Ishikawa (cell line): ENCODE measurements around the gene PANX2.
A peak's percentile ranks its signal among the peaks of the same experiment; 100 is the strongest.

ENCODE experiments used
- CEBPB ChIP-seq: IDR thresholded peaks from 2 replicates; pipeline ENCODE4 v1.6.1; 2012
- CREB1 ChIP-seq: IDR thresholded peaks from 2 replicates; pipeline ENCODE4 v1.6.1; 2012; ENCODE audit warnings: low read depth
- EGR1 ChIP-seq: IDR thresholded peaks from 2 replicates; pipeline ENCODE4 v1.6.1; 2012
- EP300 ChIP-seq: IDR thresholded peaks from 2 replicates; pipeline ENCODE4 v1.6.1; 2012; ENCODE audit warnings: borderline replicate concordance
- FOXM1 ChIP-seq: IDR thresholded peaks from 2 replicates; pipeline ENCODE4 v1.6.1; 2012; ENCODE audit warnings: low read depth, borderline replicate concordance
- NFIC ChIP-seq: IDR thresholded peaks from 2 replicates; pipeline ENCODE4 v1.6.1; 2012
- RAD21 ChIP-seq: IDR thresholded peaks from 2 replicates; pipeline ENCODE4 v1.6.1; 2012; ENCODE audit warnings: low read depth
- TAF1 ChIP-seq: IDR thresholded peaks from 2 replicates; pipeline ENCODE4 v1.6.1; 2012; ENCODE audit warnings: low read depth, mild to moderate bottlenecking
- TCF12 ChIP-seq: IDR thresholded peaks from 2 replicates; pipeline ENCODE4 v1.6.1; 2012; ENCODE audit warnings: low read depth
- TEAD4 ChIP-seq: IDR thresholded peaks from 2 replicates; pipeline ENCODE4 v1.6.1; 2012
- YY1 ChIP-seq: IDR thresholded peaks from 2 replicates; pipeline ENCODE4 v1.6.1; 2012; ENCODE audit warnings: low read depth
- ZBTB7A ChIP-seq: IDR thresholded peaks from 2 replicates; pipeline ENCODE4 v1.6.1; 2012; ENCODE audit warnings: low read depth
- TF ChIP-seq, protein P1 (sequence below): IDR thresholded peaks from 2 replicates; pipeline ENCODE4 v1.6.1; 2012
- TF ChIP-seq, protein P2 (sequence below): IDR thresholded peaks from 2 replicates; pipeline ENCODE4 v1.6.1; 2012; ENCODE audit warnings: low read depth, mild to moderate bottlenecking
- TF ChIP-seq, protein P3 (sequence below): IDR thresholded peaks from 2 replicates; pipeline ENCODE4 v1.6.1; 2012

Gene PANX2

DNA sequence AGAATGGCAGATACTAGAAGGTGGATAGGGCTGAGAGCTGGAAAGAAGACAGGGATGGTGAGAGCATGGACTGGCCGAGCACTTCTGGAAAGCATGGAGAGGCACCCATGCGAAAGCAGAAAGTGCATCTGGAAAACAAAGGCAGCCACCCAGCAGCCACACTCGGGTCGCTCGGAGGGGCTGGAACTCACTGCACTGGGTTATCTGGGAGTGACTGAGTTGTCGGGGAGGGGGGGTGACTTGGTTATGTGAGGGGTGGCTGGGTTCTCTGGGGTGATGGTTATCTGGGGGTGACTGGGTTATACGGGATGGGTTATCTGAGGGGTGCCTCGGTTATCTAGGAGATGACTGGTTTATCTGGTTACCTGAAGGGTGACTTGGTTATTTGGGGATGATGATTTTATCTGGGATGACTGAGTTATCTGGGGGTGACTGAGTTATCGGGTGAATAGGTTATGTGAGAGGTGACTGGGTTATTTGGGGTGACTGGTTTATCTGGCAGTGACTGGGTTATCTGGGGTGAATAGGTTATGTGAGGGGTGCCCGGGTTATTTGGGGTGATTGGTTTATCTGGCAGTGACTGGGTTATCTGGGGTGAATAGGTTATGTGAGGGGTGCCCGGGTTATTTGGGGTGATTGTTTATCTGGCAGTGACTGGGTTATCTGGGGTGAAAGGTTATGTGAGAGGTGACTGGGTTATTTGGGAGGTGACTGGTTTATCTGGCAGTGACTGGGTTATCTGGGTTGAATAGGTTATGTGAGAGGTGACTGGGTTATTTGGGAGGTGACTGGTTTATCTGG is 2.6 kb upstream of the PANX2 start:
- TF ChIP-seq EGR1 (no peak), EP300 (no peak), RAD21 (no peak), FOXM1 (no peak), TCF12 (no peak), CEBPB (no peak), NFIC (no peak), TAF1 (no peak), YY1 (no peak), ZBTB7A (no peak), TEAD4 (no peak), CREB1 (no peak)
- TF ChIP-seq, protein P1, sequence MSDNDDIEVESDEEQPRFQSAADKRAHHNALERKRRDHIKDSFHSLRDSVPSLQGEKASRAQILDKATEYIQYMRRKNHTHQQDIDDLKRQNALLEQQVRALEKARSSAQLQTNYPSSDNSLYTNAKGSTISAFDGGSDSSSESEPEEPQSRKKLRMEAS: no peak
- TF ChIP-seq, protein P2, sequence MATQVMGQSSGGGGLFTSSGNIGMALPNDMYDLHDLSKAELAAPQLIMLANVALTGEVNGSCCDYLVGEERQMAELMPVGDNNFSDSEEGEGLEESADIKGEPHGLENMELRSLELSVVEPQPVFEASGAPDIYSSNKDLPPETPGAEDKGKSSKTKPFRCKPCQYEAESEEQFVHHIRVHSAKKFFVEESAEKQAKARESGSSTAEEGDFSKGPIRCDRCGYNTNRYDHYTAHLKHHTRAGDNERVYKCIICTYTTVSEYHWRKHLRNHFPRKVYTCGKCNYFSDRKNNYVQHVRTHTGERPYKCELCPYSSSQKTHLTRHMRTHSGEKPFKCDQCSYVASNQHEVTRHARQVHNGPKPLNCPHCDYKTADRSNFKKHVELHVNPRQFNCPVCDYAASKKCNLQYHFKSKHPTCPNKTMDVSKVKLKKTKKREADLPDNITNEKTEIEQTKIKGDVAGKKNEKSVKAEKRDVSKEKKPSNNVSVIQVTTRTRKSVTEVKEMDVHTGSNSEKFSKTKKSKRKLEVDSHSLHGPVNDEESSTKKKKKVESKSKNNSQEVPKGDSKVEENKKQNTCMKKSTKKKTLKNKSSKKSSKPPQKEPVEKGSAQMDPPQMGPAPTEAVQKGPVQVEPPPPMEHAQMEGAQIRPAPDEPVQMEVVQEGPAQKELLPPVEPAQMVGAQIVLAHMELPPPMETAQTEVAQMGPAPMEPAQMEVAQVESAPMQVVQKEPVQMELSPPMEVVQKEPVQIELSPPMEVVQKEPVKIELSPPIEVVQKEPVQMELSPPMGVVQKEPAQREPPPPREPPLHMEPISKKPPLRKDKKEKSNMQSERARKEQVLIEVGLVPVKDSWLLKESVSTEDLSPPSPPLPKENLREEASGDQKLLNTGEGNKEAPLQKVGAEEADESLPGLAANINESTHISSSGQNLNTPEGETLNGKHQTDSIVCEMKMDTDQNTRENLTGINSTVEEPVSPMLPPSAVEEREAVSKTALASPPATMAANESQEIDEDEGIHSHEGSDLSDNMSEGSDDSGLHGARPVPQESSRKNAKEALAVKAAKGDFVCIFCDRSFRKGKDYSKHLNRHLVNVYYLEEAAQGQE: no peak
- TF ChIP-seq, protein P3, sequence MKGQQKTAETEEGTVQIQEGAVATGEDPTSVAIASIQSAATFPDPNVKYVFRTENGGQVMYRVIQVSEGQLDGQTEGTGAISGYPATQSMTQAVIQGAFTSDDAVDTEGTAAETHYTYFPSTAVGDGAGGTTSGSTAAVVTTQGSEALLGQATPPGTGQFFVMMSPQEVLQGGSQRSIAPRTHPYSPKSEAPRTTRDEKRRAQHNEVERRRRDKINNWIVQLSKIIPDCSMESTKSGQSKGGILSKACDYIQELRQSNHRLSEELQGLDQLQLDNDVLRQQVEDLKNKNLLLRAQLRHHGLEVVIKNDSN: no peak

DNA sequence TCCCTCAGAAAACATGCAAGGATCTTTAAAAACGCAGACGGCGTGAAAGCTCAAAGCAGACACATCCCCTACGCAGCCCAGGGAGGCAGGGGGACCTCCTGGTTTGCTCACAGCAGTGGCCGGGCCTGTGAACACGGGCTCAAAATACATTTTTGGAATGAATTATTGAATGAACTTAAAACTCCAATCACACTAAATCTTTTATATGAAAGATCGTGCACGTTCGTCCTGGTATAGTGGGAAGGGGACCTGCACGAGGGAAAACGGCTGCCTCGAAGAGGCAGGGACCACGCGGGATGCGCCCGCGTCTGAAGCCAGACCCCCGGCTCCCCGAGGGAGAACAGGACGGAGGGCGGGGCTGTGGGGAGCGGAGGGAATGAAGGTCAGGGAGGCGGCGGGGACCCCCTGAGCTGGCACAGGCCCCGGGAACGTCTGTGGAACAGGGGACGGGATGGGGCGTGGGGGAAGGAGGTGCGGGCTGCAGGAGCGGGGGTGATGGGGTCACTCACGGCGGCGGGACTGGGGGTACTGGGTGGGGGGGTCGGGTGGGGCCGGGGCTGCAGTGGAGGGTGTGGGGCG is 1.3 kb upstream of the PANX2 start:
- TF ChIP-seq, protein P2: no peak
- no peak for TF ChIP-seq TAF1
- TF ChIP-seq, protein P1: no peak
- no peak for TF ChIP-seq TEAD4
- no peak for TF ChIP-seq EP300
- TF ChIP-seq, protein P3: no peak
- no peak for TF ChIP-seq RAD21
- no peak for TF ChIP-seq EGR1
- TF ChIP-seq ZBTB7A: no peak
- TF ChIP-seq TCF12: no peak
- TF ChIP-seq CREB1: no peak
- no peak for TF ChIP-seq FOXM1

DNA sequence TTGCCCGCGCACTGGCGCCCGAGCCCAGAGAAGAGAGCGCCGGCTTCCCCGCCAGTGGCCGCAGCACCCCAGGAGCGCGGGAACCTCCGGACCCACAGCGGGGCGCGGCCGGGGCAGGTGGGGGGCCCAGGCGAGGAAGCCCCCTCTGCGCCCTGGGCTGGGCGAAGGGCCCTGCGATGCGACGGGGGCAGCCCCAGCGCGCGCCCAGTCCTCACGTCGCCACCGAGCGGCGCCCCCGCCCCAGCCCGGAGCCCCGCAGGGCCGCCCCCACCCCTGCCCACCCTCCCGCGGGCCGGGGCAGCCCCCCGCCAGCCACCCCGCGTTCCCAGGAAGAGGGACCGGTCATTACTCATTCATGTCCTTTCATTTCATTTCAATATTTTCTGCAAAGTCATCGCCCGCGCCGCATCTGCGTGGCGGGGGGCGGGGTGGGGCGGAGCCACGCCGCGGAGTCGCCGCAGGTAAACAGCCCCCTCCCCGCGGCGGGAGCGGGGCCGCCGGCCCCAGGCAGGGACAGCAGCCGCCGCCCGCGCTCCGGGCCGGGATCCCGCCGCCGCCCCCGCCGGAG is 673 bp upstream of the PANX2 start:
- no peak for TF ChIP-seq NFIC
- no peak for TF ChIP-seq CEBPB
- no peak for TF ChIP-seq RAD21
- TF ChIP-seq EP300: 0 out of 2 replicates have a peak, but pooled peaks have one; percentile 17
- peak; percentile 25; the same call in 1 of the 2 replicates for TF ChIP-seq TAF1
- no peak for TF ChIP-seq TCF12
- TF ChIP-seq ZBTB7A: no peak; the same call in 1 of the 2 replicates
- TF ChIP-seq EGR1: no peak
- no peak for TF ChIP-seq CREB1
- TF ChIP-seq, protein P1: no peak

DNA sequence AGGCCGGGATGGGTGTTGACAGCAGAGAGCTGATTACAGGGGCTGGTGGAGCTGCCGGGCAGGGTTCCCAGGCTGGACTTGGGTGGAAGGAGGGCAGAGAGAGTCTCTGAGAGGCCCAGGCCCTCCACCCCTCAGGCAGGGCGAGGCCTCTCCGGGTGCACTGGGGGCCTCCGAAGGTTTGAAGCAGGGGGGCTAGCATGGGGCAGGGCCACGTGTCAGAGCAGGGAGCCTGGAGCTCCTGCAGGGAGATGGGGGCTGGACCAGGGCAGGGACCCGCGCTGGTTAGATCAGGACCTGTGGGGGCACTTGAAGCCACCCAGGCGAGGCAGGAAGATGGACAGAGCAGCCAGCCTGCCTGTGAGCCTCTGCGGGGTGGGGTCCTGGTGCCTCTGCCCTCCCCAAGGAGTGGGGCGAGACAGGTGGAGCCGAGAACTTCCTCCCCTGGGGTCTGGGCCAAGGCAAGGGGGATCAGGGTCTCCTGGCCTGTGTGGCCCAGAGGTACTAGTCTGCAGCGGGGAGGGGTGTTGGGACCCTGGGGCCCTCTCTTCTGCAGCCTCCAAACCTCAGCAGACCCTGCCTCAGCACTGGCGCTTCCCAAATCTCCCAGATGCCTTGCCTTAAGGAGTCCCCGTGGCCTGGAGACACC is 911 bp downstream of the PANX2 start:
- TF ChIP-seq ZBTB7A (no peak), CREB1 (no peak), EGR1 (no peak), TCF12 (no peak), YY1 (no peak), NFIC (no peak), TAF1 (no peak), RAD21 (no peak), CEBPB (no peak), TEAD4 (no peak), EP300 (no peak), FOXM1 (no peak)
- TF ChIP-seq, protein P3: no peak
- TF ChIP-seq, protein P1: no peak
- TF ChIP-seq, protein P2: no peak
